ENCODE results near the gene DNAJC12.

DNAJC12 gene

GRCh38 chr10:67760272-67760671, 77.7 kb downstream of the DNAJC12 start:
- no peak for DNase-seq (ENCODE audit: low spot score)

Measured in AG20443 (cell line).